Islet of Langerhans (tissue), 1 donor: ENCODE data around the gene USP19.

Experiments
- FAIRE-seq: peaks from one replicate; lab custom pipeline; 2011; peaks lifted over from hg19 to GRCh38; lab: Jason Lieb, UNC

Gene USP19

GRCh38 chr3:49120438-49121131 is at the start of gene USP19:
Gene USP19 (minus strand): TSS chr3:49120823. CDS start chr3:49119145, 1,678 bp downstream.
- no peak for FAIRE-seq

- no peak for FAIRE-seq
Measured at GRCh38 chr3:49166752-49167556, 46.3 kb upstream of the USP19 start.

DNA sequence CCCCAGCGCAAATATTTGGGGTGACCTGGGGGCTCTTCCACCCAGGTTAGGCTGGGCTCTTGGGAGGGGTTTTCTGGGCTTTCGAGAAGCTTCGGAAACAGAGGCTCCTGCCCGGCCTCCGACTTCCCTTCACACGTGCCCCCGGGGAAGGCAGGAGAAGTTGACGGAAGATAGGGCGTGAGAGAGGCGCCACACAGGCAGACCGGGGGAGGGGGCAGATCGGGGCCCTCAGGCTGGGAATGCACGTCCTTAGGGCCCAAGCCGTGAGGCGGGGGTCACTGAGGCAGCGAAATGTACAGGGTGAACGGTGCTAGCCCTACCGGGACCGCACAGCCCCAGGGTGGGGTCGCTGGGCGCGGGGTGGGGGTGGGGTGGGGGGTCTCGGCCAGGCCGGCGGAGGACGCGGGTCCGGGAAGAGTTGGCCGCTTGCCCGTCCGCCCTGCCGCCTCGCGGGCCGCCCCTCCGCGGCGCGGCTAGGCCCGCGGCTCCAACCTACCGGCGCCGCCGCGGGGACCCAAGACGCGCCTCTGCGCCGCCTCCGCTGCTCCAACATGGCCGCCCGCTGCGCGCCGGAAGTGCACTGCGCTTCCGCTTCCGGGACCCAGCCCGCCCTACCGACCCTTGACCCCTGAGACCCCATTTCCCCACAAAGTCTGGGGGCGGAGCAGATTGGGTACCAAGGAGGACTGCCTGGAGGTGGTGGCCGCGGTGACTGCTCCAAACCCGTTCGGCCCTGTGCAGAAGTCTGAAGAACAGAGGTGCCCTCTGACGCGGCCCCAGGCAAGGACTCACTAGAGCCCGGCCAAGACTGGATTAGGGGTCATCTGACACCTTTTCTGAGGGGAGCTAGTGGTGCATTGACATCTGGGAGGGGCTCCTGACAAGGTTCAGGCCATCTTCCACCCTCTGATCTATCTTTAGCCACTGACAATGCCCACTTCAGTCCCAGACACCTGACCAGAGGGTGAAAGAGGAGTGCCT is 45.4 kb upstream of the USP19 start, which contains the start of gene CCDC71:
CCDC71 (minus strand) TSS at position 561 of the 981 bp plus-strand sequence. CDS start 2,123 bp downstream, outside the sequence.
- FAIRE-seq: no peak

DNA sequence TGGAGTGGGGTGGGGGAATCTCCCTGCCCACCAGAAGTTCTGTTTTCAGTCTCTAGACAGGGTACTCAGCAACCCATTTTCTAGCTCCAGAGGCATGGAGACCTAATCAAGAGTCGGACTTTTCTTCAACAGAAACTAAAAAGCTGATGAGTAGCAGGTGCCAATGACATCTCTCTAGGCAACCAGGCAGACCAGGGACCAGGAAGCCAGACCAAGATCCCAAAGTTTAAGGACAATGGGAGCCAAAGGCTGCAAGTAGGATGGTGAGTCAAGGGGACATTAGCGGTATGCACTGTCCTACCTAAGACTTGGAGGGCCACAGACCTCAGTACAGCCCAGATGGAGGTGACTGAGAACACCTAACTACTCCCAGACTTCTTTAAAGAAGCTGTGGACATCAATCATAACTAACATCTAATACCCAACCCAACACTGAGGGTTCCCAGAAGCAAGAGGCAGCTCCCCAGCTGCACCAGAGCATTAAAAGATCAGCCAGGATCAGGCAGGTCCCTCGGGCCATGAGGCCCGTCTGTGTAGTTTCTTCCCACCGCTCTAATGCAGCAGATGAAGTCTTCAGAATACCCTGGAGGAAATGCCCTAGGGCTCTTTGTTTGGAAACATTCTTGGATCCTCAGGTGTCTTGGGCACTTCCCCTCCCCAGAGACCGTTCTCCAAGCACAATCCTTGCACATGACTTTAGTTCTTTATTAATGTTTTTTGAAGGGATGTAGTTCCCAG is 44.5 kb upstream of the USP19 start:
- FAIRE-seq: no peak

GRCh38 chr3:49163609-49164008 is 43.0 kb upstream of the USP19 start:
- FAIRE-seq: no peak

DNA sequence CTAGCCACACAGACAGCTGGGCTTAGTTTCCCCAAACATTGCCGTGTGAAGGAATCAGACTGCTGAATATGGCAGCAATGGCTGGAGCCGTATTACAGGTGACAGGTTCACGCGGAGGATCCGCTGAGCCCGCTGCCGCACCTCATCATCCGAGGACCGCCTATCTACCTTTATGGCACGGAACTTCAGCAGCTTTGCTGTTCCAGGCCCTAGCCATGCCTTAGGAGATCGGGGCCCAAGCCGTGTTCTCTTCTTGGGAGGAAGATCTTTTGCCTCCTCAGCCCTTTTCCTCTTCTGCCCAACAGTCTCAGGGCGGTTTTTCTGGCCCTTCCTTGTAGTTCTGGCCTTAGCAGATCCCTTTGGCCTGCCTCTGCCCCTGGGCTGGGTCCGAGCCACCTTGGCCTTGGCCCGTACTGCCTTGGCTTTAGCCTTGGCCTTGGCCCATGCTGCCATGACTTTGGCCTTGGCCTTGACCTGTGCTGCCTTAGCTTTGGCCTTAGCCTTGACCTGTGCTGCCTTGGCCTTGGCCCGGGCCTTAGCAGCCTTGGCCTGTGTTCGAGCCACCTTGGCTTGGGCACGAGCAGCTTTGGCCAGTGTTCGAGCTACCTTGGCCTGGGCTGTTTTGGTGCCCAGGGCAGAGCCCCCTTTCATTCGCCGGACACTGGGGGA is 42.3 kb upstream of the USP19 start:
- FAIRE-seq: no peak

DNA sequence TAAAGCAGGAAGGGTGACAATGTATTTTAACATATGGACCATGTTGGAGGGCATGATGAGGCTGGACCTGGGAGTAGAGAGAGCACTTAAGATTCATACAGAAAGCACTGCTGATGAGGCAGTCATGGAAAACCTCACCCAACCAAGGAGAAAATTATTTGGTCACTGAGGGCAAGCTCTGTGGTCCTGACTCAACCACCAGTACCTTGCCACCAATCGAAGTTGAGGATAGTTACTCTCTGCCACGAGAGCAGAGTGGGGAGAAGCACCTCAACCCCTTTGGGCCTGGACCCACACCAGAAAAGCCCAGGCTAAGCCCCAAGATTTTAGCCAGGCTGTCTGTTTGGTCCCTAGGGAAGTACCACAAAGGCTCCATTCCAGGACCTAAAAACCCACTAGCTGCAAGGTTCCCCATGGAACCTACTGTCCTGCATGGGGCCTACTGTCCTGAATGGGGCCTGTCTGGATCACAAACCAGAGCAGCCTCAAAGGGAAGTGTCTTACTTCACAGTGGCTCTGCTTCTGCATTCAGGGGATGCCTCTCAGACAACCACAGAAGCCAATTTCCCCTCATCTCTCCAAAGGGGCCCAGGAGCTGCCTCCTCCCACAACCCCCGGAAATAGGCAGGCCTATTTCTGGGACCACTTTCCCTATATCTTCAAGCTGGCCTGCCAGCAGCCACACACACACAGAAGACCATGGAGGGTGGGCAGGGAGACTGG is 41.3 kb upstream of the USP19 start:
- FAIRE-seq: no peak

GRCh38 chr3:49161197-49161596 is 40.6 kb upstream of the USP19 start:
- FAIRE-seq: no peak

- no peak for FAIRE-seq
Measured at GRCh38 chr3:49158792-49159191, 38.2 kb upstream of the USP19 start.

DNA sequence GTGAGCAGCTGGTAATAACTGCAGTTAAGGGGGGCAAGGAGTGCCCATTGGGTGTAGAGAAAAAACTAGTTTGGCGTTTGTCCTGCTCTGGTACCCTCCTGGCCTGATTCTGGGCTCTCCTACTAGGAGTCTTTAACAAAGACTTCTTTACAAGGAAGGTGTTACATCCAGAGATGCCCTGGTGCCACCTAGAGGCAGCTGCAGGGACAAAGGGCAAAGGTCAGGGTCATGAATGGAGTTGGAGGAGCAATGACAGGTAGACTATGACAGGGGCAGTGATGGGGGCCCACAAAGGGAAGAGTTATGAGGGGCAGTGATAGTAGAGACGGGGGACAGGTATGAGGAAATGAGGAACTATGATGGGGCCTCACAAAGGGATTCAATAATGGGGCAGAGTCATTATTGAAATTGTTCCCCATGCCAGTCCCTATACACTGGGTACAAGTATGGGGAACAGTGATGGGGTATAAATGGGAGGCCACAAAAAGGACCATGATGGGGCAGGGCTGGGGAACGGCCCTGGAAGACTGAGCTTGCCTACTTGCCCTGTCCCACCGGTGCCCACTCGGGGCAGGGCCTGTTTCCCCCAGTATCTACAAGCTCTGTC is 37.6 kb upstream of the USP19 start:
- no peak for FAIRE-seq

- no peak for FAIRE-seq
Measured at GRCh38 chr3:49157289-49157688, 36.7 kb upstream of the USP19 start.

DNA sequence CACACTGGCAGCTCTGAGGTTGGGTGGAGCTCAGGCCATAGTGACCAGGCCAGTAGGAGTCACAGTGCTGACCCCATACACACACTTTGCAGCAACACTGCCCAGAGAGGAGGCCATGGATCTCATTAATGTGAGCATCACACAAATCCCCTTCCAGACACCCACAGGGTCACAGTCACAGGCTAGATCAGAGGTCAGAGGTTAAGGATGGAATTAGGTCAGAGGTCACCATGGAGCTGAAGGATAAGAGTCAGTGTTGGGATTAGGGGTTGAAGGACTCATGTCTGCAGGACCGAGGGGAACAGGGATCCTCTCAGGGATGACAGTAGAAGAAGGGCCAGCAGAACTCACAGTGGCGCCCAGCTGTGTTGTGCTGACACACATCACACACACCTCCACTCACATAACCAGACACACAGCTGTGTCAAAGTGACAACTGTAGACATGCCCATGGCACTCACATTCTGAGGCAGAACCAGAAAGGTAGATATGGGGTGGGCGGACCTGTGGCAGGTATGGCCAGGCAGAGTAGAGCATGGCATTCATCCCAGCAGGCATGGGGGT is 32.8 kb upstream of the USP19 start:
- no peak for FAIRE-seq

DNA sequence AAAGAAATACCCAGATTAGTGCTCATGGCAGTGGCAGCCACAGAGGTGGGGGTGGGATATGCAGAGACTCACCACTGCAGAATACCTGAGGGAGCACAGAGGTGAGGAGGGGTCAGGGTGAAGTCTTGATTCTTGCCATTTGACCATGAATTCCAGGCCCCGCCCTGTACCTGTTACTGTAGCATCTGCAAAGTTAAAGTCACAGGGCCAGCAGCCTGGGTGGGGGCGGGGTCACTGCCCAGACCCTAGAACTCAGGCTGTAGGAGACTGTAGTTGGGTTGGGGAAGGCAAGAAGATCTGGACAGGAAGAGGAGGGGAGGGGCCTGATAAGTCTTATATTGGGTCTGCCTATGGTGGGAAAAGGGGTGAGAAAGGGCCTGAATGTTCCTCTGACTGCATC is 31.0 kb upstream of the USP19 start:
- FAIRE-seq: no peak

DNA sequence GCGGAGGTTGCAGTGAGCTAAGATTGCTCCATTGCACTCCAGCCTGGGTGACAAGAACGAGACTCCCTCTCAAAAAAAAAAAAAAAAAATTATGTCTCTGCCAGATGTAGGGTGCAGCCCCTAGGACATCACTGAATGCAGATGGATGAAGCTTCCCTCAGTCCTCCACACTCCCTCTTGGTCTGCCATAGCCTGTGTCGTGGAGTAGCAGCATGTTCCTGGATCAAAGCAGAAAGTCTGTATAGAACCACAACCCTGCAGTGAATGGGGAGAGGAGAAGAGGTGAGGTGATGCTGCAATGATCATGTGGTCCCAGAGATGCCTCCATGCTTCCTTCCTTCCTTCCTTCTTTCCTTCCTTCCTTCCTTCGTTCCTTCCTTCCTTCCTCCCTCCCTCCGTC is 27.5 kb upstream of the USP19 start:
- no peak for FAIRE-seq

- no peak for FAIRE-seq
Measured at GRCh38 chr3:49140080-49140479, 19.5 kb upstream of the USP19 start.

DNA sequence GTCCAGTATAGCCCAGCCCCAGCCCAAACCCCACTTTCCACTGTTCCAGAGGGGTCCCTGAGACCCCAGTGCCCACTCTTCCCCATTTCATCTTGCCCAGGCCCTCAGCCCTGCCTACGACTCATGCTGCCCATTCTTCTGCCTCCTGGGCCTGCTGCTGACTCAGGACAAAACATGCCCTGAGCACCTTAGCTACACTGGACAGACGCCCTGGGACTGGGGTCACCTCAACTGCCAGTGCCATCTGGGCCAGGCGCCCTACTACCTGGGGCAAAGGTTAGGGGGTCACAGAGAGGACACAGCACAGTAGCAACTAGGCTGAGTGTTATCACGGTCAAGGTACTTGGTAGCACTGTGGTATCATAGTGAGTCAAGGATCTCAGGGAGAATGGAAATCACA is 14.9 kb upstream of the USP19 start:
- FAIRE-seq: no peak

DNA sequence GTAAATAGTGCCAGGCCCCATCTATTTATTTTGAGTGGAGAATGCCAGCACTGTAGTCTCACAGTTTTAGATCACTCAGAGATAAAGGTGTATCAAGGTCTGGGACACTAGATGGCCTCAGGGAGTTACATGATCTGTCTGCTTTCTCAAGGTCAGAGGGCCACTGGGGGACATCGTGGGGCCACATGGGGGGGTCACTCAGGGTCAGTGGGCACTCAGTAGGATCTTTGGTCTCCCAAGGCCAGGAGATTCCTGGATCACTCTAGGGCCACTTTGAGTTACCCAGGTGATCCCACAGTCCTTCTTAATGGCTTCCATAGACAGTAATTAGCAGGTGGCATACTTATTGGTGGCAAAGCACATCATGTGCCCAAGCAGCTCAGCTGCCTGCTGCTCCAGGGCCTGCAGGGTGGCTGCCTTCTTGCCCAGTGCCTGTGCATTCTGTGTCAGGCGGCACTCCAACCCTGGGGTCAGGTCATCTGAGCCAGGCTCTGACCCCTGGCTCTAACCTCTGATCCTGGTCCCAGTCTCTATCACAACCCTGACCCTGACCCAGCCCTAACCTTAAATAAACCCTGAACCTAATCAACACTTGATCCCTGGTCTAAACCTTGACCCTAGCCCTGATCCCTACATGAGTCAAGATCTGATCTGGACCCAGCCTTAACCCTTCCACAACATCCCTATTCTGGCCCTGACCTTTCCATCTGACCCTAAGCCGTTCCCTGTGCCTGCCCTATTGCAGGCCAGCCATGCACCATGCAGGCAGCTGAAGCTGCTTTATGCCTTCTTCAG is 14.0 kb upstream of the USP19 start:
- FAIRE-seq: no peak

- no peak for FAIRE-seq
Measured at GRCh38 chr3:49133226-49133951, 12.8 kb upstream of the USP19 start.
